Dermis blood vessel endothelial cell (primary cell): ENCODE data around the gene DNAJB13. TPM values are rescaled to one million over a fixed set of nuclear protein-coding genes. Genes with fewer than 3 reads are reported as not detected.
A peak's percentile ranks its signal among the peaks of the same experiment; 100 is the strongest.

Experiments used
- DNase-seq: peaks from one replicate; pipeline ENCODE4 v3.0.0; 2010
- total RNA-seq: library from RNA; depleted of rRNA; stranded (reverse); fragments of >200 nt; gene quantifications from 2 replicates; pipeline ENCODE4 v1.2.3, GENCODE V29; 2014

Gene DNAJB13
- total RNA-seq, 1 donor from 2014 or later = not detected

DNA sequence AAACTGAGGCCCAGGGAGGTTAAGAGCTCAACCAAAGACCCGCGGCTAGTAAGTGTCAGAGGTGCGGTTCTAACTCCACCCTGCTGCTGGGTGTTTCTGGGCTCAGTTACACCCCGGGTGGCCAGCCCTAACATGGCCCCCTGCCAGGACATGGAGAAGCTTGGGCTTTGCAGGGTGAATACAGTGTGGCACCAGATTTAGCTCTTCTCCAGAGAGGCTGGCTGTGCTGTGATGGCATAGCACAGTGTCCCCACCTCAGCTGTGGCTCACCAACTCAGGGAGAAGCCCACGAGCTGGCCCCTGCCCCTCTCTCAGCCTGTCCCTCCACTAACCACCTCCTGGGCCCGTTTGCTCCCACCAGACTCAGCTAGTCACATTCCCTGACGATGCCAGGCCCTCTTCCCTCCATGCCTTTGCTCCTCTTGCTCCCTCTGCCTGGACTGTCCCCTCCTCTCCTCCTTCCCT lies 51.0 kb downstream of the DNAJB13 start:
- no peak for DNase-seq

DNA sequence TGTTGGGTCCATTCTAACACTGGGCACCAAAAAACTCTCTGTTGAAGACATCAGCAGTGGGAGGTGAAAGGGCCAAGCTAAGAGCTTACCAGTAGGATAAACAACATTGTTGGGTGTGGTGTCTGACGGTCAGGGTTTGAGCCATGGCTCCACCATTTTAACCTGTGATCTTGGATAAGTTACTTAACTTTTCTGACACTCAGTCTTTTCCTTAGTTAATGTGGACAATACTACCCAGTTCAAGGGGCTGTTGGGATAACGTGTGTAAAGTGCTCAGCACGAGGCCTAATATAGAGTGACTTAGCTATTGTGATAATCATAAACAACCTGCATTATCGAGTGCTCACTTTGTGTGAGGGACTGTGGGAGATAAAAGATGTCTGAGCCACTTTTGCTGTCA lies 52.0 kb downstream of the DNAJB13 start:
- no peak for DNase-seq

DNA sequence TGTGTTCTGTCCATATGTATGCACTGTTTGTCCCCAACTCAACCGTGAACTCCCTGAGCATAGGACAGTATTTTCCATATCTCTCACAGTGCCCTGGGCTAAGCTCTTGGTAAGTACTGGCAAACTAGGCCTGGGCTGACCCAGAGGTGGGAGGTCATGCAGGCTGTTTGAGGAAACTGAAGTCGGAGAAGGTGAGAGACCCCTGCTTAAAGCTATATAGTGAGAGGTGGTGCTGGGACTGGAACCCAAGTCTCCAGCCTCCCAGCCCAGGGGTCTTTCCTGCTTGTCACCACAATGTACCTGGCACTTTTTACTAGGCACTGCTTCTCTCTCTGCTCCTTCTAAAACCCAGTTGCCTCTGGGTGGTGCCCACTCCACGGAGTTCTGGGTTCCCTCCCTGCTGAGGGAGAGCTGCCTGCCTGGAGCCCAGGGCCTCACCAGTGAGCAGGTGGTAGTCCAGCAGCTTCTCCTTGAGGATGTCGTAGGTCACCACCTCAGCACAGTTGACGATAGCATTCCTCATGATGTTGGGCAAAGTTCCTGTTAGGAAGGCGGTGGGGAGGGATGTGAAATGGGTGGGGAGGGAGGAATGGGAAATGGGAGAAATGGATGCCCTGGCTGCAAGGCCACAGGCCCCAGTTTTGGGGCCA lies 53.3 kb downstream of the DNAJB13 start:
- no peak for DNase-seq

DNA sequence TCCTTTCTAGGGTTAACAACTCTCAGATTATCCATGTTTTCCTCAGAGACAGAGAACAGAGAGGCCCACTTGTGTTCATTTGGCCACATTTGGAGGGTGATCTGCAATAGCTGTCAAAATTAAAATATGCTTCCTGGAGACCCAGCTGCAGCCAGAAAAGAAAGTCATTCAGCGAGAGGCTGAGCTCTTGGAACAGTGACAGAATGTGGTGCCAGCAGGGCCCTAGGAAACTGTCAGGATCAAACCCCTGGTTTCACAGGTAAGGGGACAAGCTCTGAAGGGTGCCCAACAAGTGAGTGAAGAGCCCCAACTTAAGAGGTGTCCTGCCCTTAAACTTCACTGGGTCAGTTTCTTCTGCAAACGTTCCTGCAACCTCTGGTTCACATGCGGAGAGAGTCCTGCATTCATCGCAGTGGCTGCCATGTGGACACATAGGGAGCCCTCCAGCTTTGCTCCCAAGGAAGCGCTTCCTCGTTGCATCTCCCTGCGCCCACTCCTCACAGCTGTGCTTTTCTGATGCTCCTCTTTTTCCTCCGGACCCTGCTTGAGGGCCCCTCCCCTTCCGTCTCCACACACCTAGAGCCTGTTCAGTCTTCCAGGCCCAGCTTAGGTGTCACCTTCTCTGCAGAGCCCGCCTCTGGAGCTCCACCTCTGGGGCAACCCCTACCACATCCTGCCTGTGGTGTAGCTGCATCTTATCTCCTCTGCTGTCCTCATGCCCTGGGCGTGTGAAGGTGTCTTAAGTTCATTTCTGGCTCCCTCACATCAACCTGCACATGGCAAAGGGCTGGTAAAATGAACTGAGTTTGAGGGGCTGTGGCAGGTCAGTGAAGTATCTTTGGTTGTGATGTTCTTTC lies 54.2 kb downstream of the DNAJB13 start:
- no peak for DNase-seq

DNA sequence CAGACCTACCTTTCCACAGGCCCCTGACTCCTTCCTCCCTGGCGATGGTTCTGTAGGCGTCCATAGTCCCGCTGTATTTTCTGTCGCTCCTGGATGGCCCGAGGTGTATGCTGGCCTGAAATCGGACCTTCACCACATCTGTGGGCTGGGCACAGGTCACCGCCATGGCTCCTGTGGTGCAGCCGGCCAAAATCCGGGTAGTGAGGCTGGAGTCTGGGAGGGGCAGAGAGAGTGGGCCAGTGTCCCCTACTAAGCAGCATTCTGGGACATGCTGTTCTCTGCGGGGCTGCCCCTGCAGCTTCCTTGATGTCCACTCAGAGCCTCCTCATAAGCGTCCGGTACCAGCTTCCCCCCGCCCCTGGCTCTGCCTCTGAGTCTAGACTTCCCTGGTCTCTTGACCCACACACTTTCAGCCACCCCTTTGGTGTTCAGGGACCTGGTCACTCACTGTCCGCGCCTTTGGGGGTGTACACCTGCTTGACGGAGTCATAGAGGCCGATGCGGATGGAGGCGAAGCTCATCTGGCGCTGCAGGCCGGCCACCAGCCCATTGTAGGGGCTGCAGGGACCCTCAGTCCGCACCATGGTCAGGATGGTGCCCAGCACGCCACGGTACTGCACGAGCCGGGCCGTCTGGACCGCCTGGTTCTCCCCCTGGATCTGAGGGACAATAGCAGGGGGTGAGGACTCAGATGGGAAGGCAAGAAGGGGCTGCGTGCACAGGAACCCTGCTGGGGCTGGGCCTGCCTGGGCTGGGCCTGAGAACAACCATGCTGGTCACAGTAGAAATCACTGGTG lies 55.1 kb downstream of the DNAJB13 start:
- no peak for DNase-seq

DNA sequence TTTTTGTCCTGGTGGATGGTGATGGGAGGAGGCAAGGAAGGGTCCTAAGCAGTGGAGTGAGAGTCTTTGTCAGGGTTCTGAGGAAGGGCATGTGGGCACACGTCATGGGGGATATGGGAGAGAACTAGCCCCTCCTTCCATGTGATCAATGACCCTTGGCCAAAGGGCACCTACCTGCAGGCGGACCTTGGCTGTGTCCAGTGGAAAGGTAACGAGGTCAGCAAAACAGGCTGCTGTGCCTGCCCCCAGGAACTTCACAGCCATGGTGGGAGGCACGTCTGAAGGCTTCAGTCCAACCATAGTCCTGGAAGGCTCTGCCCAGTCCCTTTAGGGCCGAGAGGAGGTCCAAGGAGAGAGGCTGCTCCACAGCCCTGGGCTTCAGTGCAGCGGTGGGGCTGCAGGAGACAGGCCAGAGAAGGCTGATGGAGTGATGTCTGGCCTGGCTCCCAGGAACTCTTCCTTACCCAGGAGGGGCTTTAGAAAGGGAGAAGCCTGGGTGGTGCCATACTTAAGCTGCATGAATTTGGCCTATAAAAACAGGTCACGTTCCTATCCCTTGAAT lies 56.0 kb downstream of the DNAJB13 start:
- no peak for DNase-seq

DNA sequence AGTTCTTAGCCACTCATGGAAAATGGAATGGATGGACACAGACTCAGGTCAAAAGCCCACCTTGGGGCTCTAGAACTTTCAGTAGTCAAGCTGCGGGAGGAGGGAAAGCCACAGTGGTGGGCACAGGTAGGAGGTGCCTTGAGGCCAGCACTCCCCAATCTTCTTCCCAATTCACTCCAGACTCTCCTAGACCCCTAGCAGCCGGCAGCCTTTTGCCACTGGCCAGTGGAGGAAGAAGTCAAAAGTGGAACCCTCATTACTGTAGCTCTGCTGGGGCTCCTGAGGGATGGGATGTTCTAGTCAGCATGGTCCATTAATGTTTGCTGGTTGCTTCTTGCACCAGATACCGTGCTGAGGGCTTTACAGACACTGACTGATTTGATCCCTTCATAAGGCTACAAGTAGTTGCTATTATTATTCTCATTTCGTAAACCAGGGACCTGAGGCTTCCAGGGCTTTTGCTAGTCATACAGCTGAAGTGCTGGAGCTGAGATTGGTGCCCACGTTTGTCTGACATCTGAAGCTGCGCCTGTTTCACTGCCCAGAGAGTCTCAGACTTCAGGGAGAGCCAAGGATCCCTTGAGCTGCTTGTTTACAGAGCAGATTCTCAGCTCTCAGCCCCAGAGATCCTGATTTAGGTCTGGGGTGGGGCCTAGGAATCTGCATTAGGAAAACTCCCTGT lies 57.0 kb downstream of the DNAJB13 start:
- DNase-seq = no peak

DNA sequence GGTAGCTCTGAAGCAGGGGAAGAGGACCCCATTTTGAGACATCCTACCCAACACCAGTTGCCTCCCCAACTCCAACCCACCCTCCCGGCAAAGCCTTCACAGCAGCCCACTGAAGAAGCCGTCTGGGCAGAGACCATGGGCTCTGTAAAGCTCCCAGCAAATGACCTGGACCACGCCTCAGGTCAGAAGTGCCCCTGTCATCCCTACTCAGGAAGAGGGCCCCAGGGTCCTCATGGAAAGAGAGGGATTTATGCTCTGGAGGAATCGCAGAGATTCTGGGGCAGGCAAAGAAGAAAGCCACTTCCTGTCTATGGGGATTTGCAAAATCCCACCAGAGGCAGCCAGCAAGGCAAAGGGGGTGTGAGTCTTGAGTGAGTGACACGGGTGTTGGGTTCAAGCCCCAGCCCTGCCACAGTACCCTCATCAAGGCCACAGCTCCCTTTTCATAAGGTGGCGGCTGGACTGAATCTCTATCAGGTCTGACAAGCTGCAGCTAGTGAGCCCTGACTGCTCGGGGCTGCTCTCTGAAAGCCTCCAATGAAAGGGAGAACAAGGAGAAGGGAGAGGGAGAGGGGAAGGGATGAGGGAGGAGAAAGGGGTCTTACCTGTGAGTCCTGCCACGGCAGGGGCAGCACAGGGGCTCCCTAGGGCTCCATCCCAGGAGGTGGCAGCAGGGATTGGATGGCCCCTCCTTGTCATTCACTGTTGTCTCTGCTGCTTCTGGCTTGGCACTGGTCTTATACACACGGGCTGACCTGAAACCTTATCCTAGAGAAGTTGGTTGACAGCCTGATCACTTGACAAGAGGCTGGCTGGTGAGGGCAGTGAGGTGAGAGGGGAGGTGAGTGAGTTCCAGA lies 57.8 kb downstream of the DNAJB13 start, which contains the start of gene UCP3:
Gene UCP3 (minus strand): TSS at position 713 of the 857 bp plus-strand sequence. CDS start 2,043 bp downstream, outside the sequence.
- no peak for DNase-seq

DNA sequence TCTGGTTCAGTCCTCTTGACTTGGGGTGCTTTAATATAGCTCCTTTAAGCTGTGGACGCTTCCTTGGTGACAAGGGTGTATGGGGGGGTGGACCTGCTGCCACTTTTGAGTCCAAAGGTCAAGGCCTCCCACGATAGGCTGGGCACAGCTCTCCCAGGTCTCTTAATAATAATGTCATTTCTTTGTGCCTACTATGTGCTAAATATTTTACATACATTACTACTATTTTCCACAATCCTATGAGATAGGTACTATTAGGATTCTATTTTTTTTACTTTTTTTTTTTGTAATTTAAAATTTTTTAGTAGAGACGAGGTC lies 58.4 kb downstream of the DNAJB13 start:
- DNase-seq = no peak

DNA sequence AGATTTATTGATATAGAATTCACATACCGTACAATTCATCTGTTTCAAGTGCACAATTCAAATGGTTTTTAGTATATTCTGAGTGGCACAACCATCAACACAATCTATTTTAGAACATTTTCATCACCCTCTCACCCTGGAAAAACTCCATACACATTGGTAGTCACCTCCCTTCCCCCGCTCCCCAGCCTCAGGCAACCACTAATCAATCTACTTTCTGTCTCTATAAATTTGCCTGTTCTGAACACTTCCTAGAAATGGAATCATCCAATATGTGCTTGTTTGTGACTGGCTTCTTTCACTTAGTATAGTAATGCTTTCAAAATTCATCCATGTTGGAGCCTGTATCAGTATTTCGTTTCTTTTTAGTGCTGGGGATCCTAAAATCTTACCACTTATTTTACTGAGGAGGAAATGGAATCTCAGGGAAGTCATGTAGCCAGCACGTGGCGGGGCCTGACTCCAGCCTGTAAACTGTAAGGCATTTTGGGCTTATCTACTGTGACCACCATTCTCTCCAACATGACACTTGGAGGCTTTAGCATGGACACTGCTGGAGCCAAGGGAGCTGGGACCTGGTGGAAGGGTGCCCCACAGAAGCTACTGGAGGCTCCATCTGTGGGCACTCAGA lies 59.0 kb downstream of the DNAJB13 start:
- DNase-seq = no peak

DNA sequence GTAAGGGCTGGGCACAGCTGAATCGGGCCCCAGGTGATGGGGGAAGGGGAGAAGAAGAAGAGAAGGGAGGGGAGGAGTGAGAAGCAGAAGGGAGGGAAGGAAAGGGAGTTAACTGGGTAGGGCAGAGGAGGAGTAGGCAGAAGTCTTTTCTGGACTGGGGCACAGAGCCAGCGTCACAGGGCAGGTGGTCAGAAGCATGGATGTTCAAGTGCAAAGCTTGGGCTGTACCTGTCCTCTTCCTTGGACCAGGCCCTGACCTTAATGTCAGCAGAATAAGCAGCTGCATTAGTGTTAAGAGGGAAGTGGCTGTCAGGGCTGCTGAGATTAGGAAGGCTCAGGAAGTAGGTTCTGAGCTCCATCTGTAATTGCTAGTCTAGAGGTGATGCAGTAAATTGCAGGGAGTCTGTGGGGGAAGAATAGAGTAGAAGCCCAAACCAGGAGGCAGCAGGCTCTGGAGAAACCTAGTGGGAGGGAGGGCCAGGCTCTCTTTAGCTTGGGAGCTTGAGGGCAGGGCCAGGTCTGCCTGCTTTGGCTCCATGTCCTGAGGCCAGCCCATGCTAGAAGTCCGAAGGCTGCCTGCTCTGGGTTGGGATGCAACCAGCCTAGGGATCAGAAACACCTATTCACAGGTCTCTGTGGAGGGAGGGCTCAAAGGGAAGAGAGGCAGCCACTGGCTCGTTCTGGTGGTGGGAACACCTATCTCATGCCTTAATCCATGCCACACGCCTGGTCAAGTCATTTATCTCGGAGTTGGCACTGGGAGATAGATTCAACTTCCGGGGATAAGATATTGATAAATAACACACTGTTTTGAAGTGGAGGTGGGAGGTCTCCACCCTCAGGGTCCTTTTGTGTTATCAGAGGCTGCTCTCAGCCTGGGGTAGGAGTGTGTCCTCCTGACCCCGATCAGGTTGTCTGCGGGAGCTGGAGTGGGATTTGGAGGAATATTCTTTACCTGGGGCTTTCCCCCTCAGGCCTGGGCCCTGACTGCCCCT lies 59.8 kb downstream of the DNAJB13 start:
- DNase-seq = no peak

DNA sequence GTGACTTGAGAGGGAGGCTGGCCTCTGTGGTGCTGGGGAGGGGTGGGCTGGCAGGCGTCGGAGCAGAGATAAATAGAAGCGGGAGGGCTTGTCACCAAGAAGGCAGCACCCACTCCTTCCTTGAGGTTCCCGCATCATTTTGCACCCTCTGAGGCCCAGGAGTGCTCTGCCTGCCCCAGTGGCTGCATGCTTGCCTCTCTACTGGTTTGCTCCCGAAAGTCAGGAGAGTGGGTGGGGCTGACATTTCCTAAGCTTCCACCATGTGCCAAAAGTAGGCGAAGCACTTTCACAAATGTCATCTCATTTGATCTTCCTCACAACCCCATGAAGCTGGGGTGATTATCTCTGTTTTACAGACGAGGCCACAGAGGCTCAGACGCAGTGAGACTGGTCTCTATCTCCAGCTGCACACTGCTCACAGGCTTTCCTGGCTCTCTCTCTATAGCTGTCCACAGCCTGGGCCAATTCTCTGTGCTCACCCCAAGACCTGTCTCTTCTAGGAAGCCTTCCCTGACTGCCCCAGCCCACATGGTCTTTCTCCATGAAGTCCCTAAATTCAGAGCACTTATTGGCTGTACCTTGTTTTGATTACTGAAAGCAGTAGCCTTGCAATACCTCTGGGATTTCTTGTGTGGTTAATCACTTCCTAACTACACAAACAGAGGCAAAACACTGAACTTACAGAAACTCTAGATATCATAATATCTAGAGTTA lies 60.7 kb downstream of the DNAJB13 start:
- peak; percentile 73 for DNase-seq

DNA sequence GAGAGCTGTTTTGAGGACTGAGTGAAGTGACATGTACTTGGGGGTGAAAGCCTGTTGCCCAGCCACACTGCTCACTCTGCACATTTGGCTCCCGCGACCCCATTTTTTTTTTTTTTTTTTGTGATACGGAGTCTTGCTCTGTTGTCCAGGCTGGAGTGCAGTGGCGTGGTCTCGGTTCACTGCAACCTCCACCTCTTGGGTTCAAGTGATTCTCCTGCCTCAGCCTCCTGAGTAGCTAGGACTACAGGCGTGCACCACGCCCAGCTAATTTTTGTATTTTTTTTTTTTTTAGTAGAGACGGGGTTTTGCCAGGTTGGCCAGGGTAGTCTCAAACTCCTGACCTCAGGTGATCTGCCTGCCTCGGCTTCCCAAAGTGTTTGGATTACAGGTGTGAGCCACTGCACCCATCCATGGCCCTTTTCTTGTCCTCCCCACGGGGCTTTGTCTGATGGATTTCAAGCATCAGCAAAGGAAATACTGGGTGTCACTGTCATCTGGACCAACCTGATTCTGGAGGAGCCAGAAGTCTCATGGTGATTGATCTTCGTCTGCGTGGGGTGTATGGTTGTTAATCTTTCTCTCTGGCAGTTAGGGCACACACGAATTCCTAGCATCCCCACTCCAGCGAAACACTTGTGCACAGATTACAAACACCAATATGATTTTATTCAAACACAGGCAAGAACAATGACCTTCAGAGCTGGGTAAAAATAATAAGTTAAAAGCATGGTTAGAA lies 61.4 kb downstream of the DNAJB13 start:
- no peak for DNase-seq

DNA sequence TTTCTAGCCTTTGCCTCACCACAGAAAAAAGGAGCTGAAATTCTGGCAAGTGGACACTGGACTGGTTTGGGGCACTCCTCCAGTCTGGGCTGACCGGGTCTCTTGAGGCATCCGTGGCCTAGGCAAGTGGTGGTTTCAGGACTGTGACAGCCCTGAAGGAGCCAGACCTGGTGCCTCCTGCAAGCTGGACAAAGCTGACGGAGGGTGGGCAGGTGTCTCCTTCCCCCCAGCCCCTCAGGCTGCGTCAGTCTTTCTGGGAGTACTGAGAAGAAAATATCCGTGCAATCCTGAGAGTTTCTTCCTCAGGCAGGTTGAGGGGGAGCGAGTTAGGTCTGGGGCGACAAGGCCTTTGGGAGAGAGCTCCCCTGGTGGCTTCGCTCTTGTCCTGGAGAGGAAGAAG lies 62.3 kb downstream of the DNAJB13 start:
- no peak for DNase-seq

DNA sequence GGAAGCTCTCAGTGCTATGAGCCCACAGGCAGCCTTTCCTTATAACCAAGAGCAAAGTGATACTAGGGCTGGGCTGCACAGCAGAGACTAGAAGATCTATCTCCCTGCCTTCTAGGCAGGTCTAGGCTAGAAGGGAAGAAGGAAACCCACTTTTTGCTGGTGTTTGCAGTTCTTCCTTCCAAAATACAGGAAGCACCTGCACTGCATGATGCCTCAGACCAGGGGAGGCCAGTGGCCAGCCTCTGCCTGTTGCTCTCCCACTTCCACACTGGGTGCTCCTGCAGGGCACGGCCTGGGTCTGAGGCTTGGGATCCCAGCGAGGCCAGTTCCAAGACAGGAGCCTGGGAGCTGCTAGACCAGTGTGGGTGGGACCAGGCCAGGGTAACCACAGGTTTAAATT lies 64.1 kb downstream of the DNAJB13 start:
- peak; percentile 14 for DNase-seq

DNA sequence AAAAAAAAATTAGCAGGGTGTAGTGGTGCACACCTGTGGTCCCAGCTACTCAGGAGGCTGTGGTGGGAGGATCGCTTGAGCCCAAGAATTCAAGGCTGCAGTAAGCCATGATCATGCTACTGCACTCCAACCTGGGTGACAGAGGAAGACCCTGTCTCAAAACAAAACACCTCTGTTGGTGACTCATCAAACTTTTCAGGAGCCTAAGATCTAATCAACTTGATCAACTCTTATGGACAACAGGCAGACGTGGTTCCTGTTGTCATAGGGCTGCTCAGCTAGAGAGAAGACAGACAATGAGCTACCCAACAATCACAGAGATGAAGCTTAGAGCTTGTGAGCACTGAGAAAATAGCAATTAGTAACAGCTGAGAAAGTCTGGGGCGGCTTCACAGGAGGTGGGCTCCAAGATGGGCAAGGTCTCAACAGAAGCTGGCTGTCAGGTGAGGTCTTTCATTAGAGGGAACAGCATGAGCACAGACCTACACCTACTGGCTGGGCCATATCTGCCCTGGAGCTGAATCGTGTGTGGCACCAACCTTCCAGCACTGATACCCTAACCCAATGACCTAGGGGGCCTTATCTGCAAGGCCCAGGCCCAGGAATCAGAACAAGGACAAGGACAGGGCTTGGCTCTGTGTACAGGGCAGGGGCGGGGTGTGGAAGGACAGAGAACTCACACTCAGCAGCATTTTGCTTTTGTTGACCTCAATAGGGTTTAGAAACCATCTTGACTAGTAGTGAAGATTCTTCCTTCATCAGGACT lies 65.3 kb downstream of the DNAJB13 start:
- DNase-seq = no peak

DNA sequence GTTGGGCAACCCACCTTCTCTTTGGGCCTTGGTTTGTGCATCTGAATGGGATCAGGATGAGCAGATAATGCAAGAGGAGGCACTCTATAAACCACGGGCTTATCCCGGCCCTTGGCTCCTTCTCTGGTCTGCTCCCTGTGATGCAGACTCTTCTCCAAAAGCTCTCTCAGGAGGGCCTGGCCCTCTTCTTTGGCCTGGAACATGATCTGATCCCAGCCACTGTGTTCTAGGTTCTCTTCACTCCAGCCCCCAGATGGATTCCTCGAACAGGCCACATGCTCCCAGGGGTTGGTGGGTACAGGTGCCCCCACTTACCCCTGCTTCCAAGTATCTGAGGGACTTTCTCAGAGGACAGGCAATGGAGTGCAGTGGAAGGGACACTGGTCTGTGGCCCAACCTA lies 66.8 kb downstream of the DNAJB13 start:
- DNase-seq = no peak
